IMR-90 (cell line): ENCODE measurements around the gene HRH1.

ENCODE experiments used
- CEBPB ChIP-seq: IDR thresholded peaks from 2 replicates; pipeline ENCODE4 v1.6.1; 2012; ENCODE audit warnings: low read depth, low read length, improper control_type of control experiment
- CHD1 ChIP-seq: IDR thresholded peaks from 2 replicates; pipeline ENCODE4 v1.6.1; 2012; ENCODE audit warnings: low read depth, low read length, improper control_type of control experiment
- ELK1 ChIP-seq: fragments of 150-350 bp; IDR thresholded peaks from 2 replicates; pipeline ENCODE4 v1.6.1; 2016; ENCODE audit warnings: low read depth, mild to moderate bottlenecking, low read length, moderate library complexity, borderline replicate concordance
- FOS ChIP-seq: fragments of 150-350 bp; IDR thresholded peaks from 2 replicates; pipeline ENCODE4 v1.6.1; 2016; ENCODE audit warnings: low read depth, low read length
- MXI1 ChIP-seq: IDR thresholded peaks from 2 replicates; pipeline ENCODE4 v1.6.1; 2012; ENCODE audit warnings: low read depth, mild to moderate bottlenecking, low read length, moderate library complexity, borderline replicate concordance
- POLR2A ChIP-seq: IDR thresholded peaks from 2 replicates; pipeline ENCODE4 v1.6.1; 2012; ENCODE audit warnings: mild to moderate bottlenecking, low read depth, low read length
- RAD21 ChIP-seq: IDR thresholded peaks from 2 replicates; pipeline ENCODE4 v1.6.1; 2012; ENCODE audit warnings: low read length, improper control_type of control experiment
- RCOR1 ChIP-seq: IDR thresholded peaks from 2 replicates; pipeline ENCODE4 v1.6.1; 2012; ENCODE audit warnings: mild to moderate bottlenecking, low read length, improper control_type of control experiment; ENCODE audit not compliant: insufficient replicate concordance
- RFX5 ChIP-seq: IDR thresholded peaks from 2 replicates; pipeline ENCODE4 v1.8.0; 2012; ENCODE audit warnings: low read depth, mild to moderate bottlenecking, low read length, moderate library complexity
- SMC3 ChIP-seq: fragments of 150-350 bp; IDR thresholded peaks from 2 replicates; pipeline ENCODE4 v1.6.1; 2016; ENCODE audit warnings: low read depth, mild to moderate bottlenecking, antibody characterized with exemption, low read length, moderate library complexity
- USF2 ChIP-seq: fragments of 150-350 bp; IDR thresholded peaks from 2 replicates; pipeline ENCODE4 v1.6.1; 2017; ENCODE audit warnings: mild to moderate bottlenecking, antibody characterized with exemption, low read length, low read depth
- TF ChIP-seq, protein P1 (sequence below): conservative IDR thresholded peaks from 2 replicates; pipeline ENCODE4 v1.5.1; 2012; ENCODE audit warnings: mild to moderate bottlenecking, low read depth, low read length, improper control_type of control experiment

DNA sequence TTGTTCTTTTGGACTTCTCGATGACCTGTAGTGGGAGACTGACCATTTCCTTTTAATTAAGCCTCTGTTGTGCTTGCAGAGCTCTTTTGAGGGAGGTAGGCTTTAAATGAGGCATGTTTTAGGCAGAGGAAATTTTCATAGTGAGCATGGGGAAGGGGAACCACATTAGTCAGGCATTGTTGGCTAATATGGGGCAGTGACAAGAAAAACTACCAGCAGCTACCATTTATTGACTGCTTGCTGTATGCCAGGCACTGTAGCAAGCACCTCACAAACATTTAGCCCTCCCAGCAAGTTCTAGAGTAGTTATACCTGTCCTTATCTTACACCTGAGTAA lies 128.8 kb downstream of the HRH1 start:
- TF ChIP-seq MXI1 (no peak), CHD1 (no peak), RFX5 (no peak), POLR2A (no peak), USF2 (no peak), ELK1 (no peak), RAD21 (no peak), CEBPB (no peak), SMC3 (no peak), RCOR1 (no peak), FOS (no peak)
- TF ChIP-seq, protein P1, sequence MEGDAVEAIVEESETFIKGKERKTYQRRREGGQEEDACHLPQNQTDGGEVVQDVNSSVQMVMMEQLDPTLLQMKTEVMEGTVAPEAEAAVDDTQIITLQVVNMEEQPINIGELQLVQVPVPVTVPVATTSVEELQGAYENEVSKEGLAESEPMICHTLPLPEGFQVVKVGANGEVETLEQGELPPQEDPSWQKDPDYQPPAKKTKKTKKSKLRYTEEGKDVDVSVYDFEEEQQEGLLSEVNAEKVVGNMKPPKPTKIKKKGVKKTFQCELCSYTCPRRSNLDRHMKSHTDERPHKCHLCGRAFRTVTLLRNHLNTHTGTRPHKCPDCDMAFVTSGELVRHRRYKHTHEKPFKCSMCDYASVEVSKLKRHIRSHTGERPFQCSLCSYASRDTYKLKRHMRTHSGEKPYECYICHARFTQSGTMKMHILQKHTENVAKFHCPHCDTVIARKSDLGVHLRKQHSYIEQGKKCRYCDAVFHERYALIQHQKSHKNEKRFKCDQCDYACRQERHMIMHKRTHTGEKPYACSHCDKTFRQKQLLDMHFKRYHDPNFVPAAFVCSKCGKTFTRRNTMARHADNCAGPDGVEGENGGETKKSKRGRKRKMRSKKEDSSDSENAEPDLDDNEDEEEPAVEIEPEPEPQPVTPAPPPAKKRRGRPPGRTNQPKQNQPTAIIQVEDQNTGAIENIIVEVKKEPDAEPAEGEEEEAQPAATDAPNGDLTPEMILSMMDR, result no peak
